HG02970 (cell line): ENCODE results near the gene GOLGA6L10.
"Not testable (repeated sequence)": the region's sequence is repeated elsewhere in the genome, so short reads cannot be mapped to it uniquely, and the experiment has no call there.

ENCODE experiments used
- ATAC-seq: cut with Tn5 transposase; IDR thresholded peaks from one replicate; pipeline ENCODE4 v1.9.1; 2021; ENCODE audit warnings: mild to moderate bottlenecking, moderate library complexity, moderate number of reproducible peaks; ENCODE audit not compliant: unreplicated experiment, low FRiP score

GOLGA6L10 gene

GRCh38 chr15:82319522-82320278 is 29.6 kb downstream of the GOLGA6L10 start:
- ATAC-seq, result not testable (repeated sequence)

- not testable (repeated sequence) for ATAC-seq
Observed at GRCh38 chr15:82318281-82318680, 31.0 kb downstream of the GOLGA6L10 start.

GRCh38 chr15:82317516-82317915 is 31.8 kb downstream of the GOLGA6L10 start:
- ATAC-seq, result not testable (repeated sequence)

- no peak for ATAC-seq
Observed at GRCh38 chr15:82317091-82317489, 32.2 kb downstream of the GOLGA6L10 start.

GRCh38 chr15:82316247-82317090 is 32.8 kb downstream of the GOLGA6L10 start:
- not testable (repeated sequence) for ATAC-seq

- no peak for ATAC-seq
Observed at GRCh38 chr15:82315519-82316246, 33.6 kb downstream of the GOLGA6L10 start.

GRCh38 chr15:82314769-82315518 is 34.3 kb downstream of the GOLGA6L10 start:
- no peak for ATAC-seq

GRCh38 chr15:82313951-82314768 is 35.1 kb downstream of the GOLGA6L10 start:
- not testable (repeated sequence) for ATAC-seq

- ATAC-seq, result no peak
Observed at GRCh38 chr15:82313446-82313845, 35.8 kb downstream of the GOLGA6L10 start.

- no peak for ATAC-seq
Observed at GRCh38 chr15:82312586-82313349, 36.5 kb downstream of the GOLGA6L10 start.

GRCh38 chr15:82311321-82311720 is 38.0 kb downstream of the GOLGA6L10 start:
- not testable (repeated sequence) for ATAC-seq

- no peak for ATAC-seq
Observed at GRCh38 chr15:82309802-82310201, 39.5 kb downstream of the GOLGA6L10 start.

- ATAC-seq, result no peak
Observed at GRCh38 chr15:82307714-82308081, 41.6 kb downstream of the GOLGA6L10 start.

- no peak for ATAC-seq
Observed at GRCh38 chr15:82306791-82307713, 42.2 kb downstream of the GOLGA6L10 start.

- no peak for ATAC-seq
Observed at GRCh38 chr15:82305621-82306048, 43.6 kb downstream of the GOLGA6L10 start.

GRCh38 chr15:82304778-82305090 is 44.5 kb downstream of the GOLGA6L10 start:
- ATAC-seq, result no peak

- ATAC-seq, result no peak
Observed at GRCh38 chr15:82303956-82304777, 45.1 kb downstream of the GOLGA6L10 start.
